ENCODE data around the gene PUDP.

PUDP gene

GRCh38 chrX:7147978-7148854, at the start of gene PUDP:
Gene PUDP (minus strand): TSS chrX:7148153. CDS start chrX:7148113, 40 bp downstream.
- H3K4me2 ChIP-seq = peak within 1 kb of the TSS; percentile 68
- H3K36me3 ChIP-seq (ENCODE audit: insufficient read depth) = no peaks in the 10 kb centered on the region
- H3K9ac ChIP-seq = peak within 1 kb of the TSS; percentile 76
- H4K20me1 ChIP-seq (ENCODE audit: insufficient read depth) = no peaks in the 10 kb centered on the region
- no peak within 1 kb of the TSS for H3K4me3 ChIP-seq (IDR thresholded peaks at IDR 0.05; ENCODE audit: insufficient read depth, low read depth, low read length)
- peak within 1 kb of the TSS; percentile 68 for H3K27ac ChIP-seq
- H3K27me3 ChIP-seq (ENCODE audit: insufficient read depth, low read depth) = no peaks in the 10 kb centered on the region
- no peaks in the 10 kb centered on the region for H3K4me1 ChIP-seq (ENCODE audit: low read depth, poor library complexity, severe bottlenecking)
- no peak for TF ChIP-seq CTCF (conservative IDR thresholded peaks at IDR 0.05; ENCODE audit: low read depth, low read length)
- peak within 1 kb of the TSS; percentile 90 for H2AFZ ChIP-seq (ENCODE audit: low read depth)
- H3K79me2 ChIP-seq (ENCODE audit: insufficient read depth, low read depth) = peaks cover 14% of the 10 kb centered on the region; the same call in 1 of the 2 replicates

- H3K4me1 ChIP-seq (ENCODE audit: low read depth, poor library complexity, severe bottlenecking) = no peaks in the 10 kb centered on the region
- H3K36me3 ChIP-seq (ENCODE audit: insufficient read depth) = no peaks in the 10 kb centered on the region
- no peaks in the 10 kb centered on the region for H4K20me1 ChIP-seq (ENCODE audit: insufficient read depth)
- no peak overlapping the region for H3K27ac ChIP-seq
- no peak overlapping the region for H2AFZ ChIP-seq (ENCODE audit: low read depth)
- H3K4me2 ChIP-seq = no peak overlapping the region
- H3K4me3 ChIP-seq (IDR thresholded peaks at IDR 0.05; ENCODE audit: insufficient read depth, low read depth, low read length) = no peak overlapping the region
- H3K27me3 ChIP-seq (ENCODE audit: insufficient read depth, low read depth) = no peaks in the 10 kb centered on the region
- H3K9ac ChIP-seq = no peak overlapping the region
- no peak for TF ChIP-seq CTCF (conservative IDR thresholded peaks at IDR 0.05; ENCODE audit: low read depth, low read length)
- H3K79me2 ChIP-seq (ENCODE audit: insufficient read depth, low read depth) = no peaks in the 10 kb centered on the region
Observed at GRCh38 chrX:7194606-7195005, 46.7 kb upstream of the PUDP start.

DNA sequence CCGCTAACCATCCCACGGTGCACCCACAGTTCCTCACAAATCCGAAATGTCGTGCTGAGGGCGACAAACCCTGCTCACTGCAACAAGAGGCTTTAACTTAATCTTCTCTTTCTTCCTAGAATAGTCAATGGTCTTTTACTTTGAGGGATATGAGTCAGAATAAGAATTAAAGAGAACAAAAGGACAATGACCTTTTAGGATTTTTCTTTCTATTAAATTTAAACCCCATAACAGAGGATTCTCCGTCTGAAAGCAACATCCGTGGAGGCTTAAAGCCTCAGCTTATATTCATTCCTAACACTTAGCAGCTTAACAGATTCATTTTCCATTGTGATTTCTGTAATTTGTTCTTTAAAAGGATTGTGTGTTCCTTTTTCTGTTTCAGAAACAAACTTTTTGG, 44.9 kb upstream of the PUDP start:
- Histone ChIP-seq H3K79me2 (ENCODE audit: insufficient read depth, low read depth) (no peaks in the 10 kb centered on the region), H3K27me3 (ENCODE audit: insufficient read depth, low read depth) (no peaks in the 10 kb centered on the region), H4K20me1 (ENCODE audit: insufficient read depth) (no peaks in the 10 kb centered on the region), H3K27ac (no peak overlapping the region), H3K4me2 (no peak overlapping the region), H3K9ac (no peak overlapping the region), H3K36me3 (ENCODE audit: insufficient read depth) (no peaks in the 10 kb centered on the region), H3K4me1 (ENCODE audit: low read depth, poor library complexity, severe bottlenecking) (no peaks in the 10 kb centered on the region), H3K4me3 (IDR thresholded peaks at IDR 0.05; ENCODE audit: insufficient read depth, low read depth, low read length) (no peak overlapping the region), H2AFZ (ENCODE audit: low read depth) (no peak overlapping the region)
- TF ChIP-seq CTCF (conservative IDR thresholded peaks at IDR 0.05; ENCODE audit: low read depth, low read length) = no peak

DNA sequence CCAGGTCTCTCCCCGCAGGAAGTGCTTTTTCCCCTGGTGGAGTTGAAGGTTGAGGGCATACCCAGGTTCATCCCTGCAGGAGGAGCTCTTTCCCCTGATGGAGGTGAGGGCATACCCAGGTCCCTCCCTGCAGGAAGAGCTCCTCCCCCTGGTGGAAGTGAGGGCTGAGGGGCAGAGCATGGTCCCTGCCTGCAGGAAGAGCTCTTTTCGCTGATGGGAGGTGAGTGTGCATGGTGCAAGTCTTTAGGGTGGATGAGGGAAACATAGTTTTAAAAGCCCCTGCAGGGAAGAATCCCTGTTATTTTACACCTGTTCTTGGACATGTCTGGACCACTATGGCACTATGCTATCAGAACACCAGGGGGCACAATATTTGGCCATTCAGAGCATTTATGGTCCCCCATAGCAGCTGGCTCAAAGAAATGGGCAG, 43.7 kb upstream of the PUDP start:
- no peaks in the 10 kb centered on the region for H3K4me1 ChIP-seq (ENCODE audit: low read depth, poor library complexity, severe bottlenecking)
- H3K9ac ChIP-seq = no peak overlapping the region
- no peak overlapping the region for H2AFZ ChIP-seq (ENCODE audit: low read depth)
- no peaks in the 10 kb centered on the region for H3K79me2 ChIP-seq (ENCODE audit: insufficient read depth, low read depth)
- no peak overlapping the region for H3K4me3 ChIP-seq (IDR thresholded peaks at IDR 0.05; ENCODE audit: insufficient read depth, low read depth, low read length)
- H3K27me3 ChIP-seq (ENCODE audit: insufficient read depth, low read depth) = no peaks in the 10 kb centered on the region
- no peaks in the 10 kb centered on the region for H4K20me1 ChIP-seq (ENCODE audit: insufficient read depth)
- 0 out of 2 replicates have a peak, but pooled peaks have one; percentile 10 for TF ChIP-seq CTCF (conservative IDR thresholded peaks at IDR 0.05; ENCODE audit: low read depth, low read length)
- H3K36me3 ChIP-seq (ENCODE audit: insufficient read depth) = no peaks in the 10 kb centered on the region
- H3K4me2 ChIP-seq = no peak overlapping the region
- H3K27ac ChIP-seq = no peak overlapping the region

All from KMS-11 (cell line).